Measurements from ENCODE around the gene PLPPR2.
"Not testable (repeated sequence)": the region's sequence is repeated elsewhere in the genome, so short reads cannot be mapped to it uniquely, and the experiment has no call there.

DNA sequence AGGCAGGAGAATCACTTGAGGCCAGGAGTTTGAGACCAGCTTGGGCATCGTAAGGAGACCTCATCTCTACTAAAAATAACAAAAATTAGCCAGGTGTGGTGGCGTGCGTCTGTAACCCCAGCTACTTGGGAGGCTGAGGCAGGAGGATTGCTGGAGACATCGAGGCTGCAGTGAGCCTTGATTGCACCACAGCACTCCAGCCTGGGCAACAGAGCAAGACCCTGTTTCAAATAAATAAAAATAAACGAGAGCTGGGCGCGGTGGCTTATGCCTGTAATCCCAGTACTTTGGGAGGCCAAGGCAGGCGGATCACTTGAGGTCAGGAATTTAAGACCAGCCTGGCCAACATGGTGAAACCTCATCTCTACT, 15.1 kb upstream of the PLPPR2 start:
- TF ChIP-seq CEBPB (IDR thresholded peaks at IDR 0.05); HDAC2 (IDR thresholded peaks at IDR 0.05); CHD2 (IDR thresholded peaks at IDR 0.05; ENCODE audit: low read length, partially characterized antibody); USF2 (IDR thresholded peaks at IDR 0.05); RAD21 (conservative IDR thresholded peaks at IDR 0.05 in 1 of 2, IDR thresholded peaks at IDR 0.05 in 1 of 2): not testable (repeated sequence)
- TF ChIP-seq, protein P1, sequence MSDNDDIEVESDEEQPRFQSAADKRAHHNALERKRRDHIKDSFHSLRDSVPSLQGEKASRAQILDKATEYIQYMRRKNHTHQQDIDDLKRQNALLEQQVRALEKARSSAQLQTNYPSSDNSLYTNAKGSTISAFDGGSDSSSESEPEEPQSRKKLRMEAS (IDR thresholded peaks at IDR 0.05), result not testable (repeated sequence)
- TF ChIP-seq, protein P2, sequence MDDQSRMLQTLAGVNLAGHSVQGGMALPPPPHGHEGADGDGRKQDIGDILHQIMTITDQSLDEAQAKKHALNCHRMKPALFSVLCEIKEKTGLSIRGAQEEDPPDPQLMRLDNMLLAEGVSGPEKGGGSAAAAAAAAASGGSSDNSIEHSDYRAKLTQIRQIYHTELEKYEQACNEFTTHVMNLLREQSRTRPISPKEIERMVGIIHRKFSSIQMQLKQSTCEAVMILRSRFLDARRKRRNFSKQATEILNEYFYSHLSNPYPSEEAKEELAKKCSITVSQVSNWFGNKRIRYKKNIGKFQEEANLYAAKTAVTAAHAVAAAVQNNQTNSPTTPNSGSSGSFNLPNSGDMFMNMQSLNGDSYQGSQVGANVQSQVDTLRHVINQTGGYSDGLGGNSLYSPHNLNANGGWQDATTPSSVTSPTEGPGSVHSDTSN (IDR thresholded peaks at IDR 0.05), result not testable (repeated sequence)
